GM12872 (cell line): ENCODE measurements around the gene HOXD8.

Experiments used
- CTCF ChIP-seq: IDR thresholded peaks from 3 replicates; pipeline ENCODE4 v1.5.1; 2011; ENCODE audit warnings: low read depth, mild to moderate bottlenecking, low read length, moderate library complexity; ENCODE audit not compliant: insufficient read depth

The HOXD8 gene

GRCh38 chr2:176156807-176157498 is 27.4 kb downstream of the HOXD8 start, which contains the start of gene HOXD3:
HOXD3 (plus strand) TSS chr2:176157307; CDS start chr2:176169115, 11,808 bp downstream.
- TF ChIP-seq CTCF, result no peak

- TF ChIP-seq CTCF, result no peak
These were observed 28.1 kb downstream of the HOXD8 start for GRCh38 chr2:176157499-176158185.

DNA sequence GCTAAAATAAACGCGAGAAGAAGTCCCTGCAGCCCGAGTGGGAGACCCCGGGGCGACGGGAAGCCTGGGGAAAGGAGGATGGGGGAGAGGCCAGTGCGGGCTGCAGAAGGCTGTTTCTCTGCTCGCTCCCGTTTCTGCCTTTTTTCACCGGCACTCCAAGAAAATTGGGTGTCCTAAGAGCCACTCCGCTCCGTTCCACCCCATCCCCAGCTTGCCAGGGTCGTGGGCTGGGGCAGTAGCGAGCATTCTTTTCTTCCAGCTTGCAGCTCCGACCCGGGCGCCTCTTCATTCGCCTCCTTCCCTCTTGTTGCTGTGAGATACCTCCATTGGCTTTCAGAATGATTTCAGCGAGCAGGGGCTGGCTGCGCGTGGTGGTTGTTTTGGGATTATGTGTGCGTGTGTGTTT is 28.7 kb downstream of the HOXD8 start:
- no peak for TF ChIP-seq CTCF

DNA sequence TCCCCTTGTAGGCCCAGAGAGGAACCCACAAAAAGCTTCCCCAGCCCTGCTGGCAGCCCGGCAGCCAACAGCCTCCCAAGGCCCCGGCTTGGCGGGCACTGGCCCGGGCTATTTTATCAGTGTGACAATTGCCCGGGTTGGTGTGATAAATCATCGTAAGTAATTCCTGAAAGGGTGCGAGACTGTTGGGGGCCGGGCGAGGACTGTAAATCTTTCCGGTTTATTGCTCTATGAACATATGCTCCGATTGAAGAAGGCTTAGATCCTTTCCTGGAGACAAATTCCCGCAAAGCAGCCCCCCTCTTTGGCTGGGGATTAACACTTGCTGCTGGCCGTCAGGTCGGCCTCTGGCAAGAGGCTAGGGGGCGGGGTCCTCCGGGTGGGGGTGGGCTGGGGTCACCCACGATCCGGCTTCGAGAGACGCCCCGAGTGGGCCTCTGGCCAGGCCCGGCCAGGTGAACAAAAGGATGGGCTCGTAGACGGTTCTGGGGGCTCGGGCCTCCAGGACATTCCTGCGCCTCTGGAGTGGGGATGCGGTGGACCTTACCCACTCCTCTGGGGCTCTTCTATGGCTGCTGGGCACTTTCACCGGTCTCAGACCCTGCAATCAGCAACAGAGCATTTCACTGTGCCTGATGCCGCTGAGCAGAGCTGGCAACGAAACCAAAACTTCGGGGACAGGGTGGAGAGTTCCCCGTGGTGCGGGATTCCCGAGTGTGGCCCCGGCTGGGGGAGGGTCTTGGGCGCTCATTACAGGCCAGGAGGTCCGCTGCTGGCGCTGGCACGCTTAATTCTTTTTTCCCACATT is 29.6 kb downstream of the HOXD8 start:
- no peak for TF ChIP-seq CTCF

GRCh38 chr2:176159663-176160250 is 30.3 kb downstream of the HOXD8 start:
- no peak for TF ChIP-seq CTCF

- TF ChIP-seq CTCF, result no peak
These were observed 30.9 kb downstream of the HOXD8 start for GRCh38 chr2:176160251-176160985.
